CD14-positive monocyte (primary cell): ENCODE data around the gene ANO5. TPM values are rescaled to one million over a fixed set of nuclear protein-coding genes. Genes with fewer than 3 reads are reported as not detected.
A peak's percentile ranks its signal among the peaks of the same experiment; 100 is the strongest.

Experiments
- DNase-seq, 3 donors: peaks; one replicate each; pipeline ENCODE4 v3.0.0-alpha.2; 2011 to 2022
- H2AFZ ChIP-seq: 2 replicates; pipeline ENCODE4 v1.6.0; 2012; ENCODE audit warnings: mild to moderate bottlenecking, low read depth, low read length, inconsistent platforms; ENCODE audit not compliant: insufficient read depth, poor library complexity, severe bottlenecking
- H3K27ac ChIP-seq, 2 donors: 1 replicate in 1 of 2; 2 replicates in 1 of 2; pipeline ENCODE4 v1.5.1; 2012 to 2013; ENCODE audit warnings: low read length in 2 of 2, control low read depth in 1 of 2, inconsistent platforms in 1 of 2, low read depth in 1 of 2, mild to moderate bottlenecking in 1 of 2
- H3K27me3 ChIP-seq, 2 donors: one replicate each; pipeline versions ENCODE4 v1.6.0 to v1.6.1; 2011 to 2013; ENCODE audit warnings: low read length in 2 of 2; ENCODE audit not compliant: control insufficient read depth in 2 of 2, insufficient read depth in 2 of 2
- H3K36me3 ChIP-seq, 2 donors: replicated peaks in 1 of 2; 1 replicate in 1 of 2; 2 replicates in 1 of 2; pipeline versions ENCODE4 v1.5.1 to v1.6.1; 2012 to 2013; ENCODE audit warnings: low read length in 2 of 2, control low read depth in 1 of 2, inconsistent platforms in 1 of 2, mild to moderate bottlenecking in 1 of 2; ENCODE audit not compliant: insufficient read depth in 2 of 2, control insufficient read depth in 1 of 2
- H3K4me1 ChIP-seq, 2 donors: 1 replicate in 1 of 2; 2 replicates in 1 of 2; pipeline versions ENCODE4 v1.5.1 to v1.6.1; 2012 to 2013; ENCODE audit warnings: low read length in 2 of 2, control low read depth in 1 of 2, inconsistent platforms in 1 of 2, mild to moderate bottlenecking in 1 of 2, moderate library complexity in 1 of 2; ENCODE audit not compliant: insufficient read depth in 2 of 2, control insufficient read depth in 1 of 2
- H3K4me2 ChIP-seq: replicated peaks from 2 replicates; pipeline ENCODE3; 2012; ENCODE audit warnings: low read length, moderate library complexity, mild to moderate bottlenecking; ENCODE audit not compliant: poor library complexity, severe bottlenecking; ENCODE audit errors: extremely low read depth
- H3K4me3 ChIP-seq, 3 experiments: fragments of 200-600 bp in 1 of 3; sonication (generic) in 1 of 3; replicated peaks in 1 of 3; 1 replicate in 2 of 3; 2 replicates in 1 of 3; pipeline ENCODE4 v1.5.1; 2011 to 2013; ENCODE audit warnings: low read length in 3 of 3, mild to moderate bottlenecking in 3 of 3, control low read depth in 2 of 3, low read depth in 2 of 3, inconsistent platforms in 1 of 3, moderate library complexity in 1 of 3
- H3K79me2 ChIP-seq: 2 replicates; pipeline ENCODE4 v1.6.0; 2012; ENCODE audit warnings: mild to moderate bottlenecking, control low read depth, inconsistent platforms, low read length, moderate library complexity; ENCODE audit not compliant: insufficient read depth
- H3K9ac ChIP-seq: 2 replicates; pipeline ENCODE4 v1.6.0; 2017; ENCODE audit warnings: low read length, mild to moderate bottlenecking; ENCODE audit not compliant: insufficient read depth, poor library complexity, severe bottlenecking
- H3K9me3 ChIP-seq, 2 donors: replicated peaks in 1 of 2; 1 replicate in 1 of 2; 2 replicates in 1 of 2; pipeline versions ENCODE4 v1.5.1 to v1.6.1; 2012 to 2013; ENCODE audit warnings: low read length in 2 of 2, control low read depth in 1 of 2; ENCODE audit not compliant: control insufficient read depth in 1 of 2, insufficient read depth in 1 of 2
- H4K20me1 ChIP-seq: 2 replicates; pipeline ENCODE4 v1.6.0; 2012; ENCODE audit warnings: mild to moderate bottlenecking, low read length, control low read depth, moderate library complexity; ENCODE audit not compliant: insufficient read depth
- H3K27ac Mint-ChIP-seq, 7 donors: one replicate each; pipeline ENCODE4 v1.8.0; 2020; ENCODE audit warnings: mild to moderate bottlenecking in 7 of 7, mixed read lengths in 7 of 7, moderate library complexity in 6 of 7, inconsistent platforms in 2 of 7
- H3K27me3 Mint-ChIP-seq, 3 donors: one replicate each; pipeline ENCODE4 v1.8.0; 2021 to 2022; ENCODE audit warnings: low read depth in 3 of 3, mild to moderate bottlenecking in 3 of 3, mixed read lengths in 3 of 3, moderate library complexity in 3 of 3, inconsistent platforms in 1 of 3
- H3K36me3 Mint-ChIP-seq, 2 donors: one replicate each; pipeline ENCODE4 v1.8.0; 2020; ENCODE audit warnings: mixed read lengths in 2 of 2, inconsistent platforms in 1 of 2, mild to moderate bottlenecking in 1 of 2
- H3K4me1 Mint-ChIP-seq: one replicate; pipeline ENCODE4 v1.8.0; 2020; ENCODE audit warnings: mild to moderate bottlenecking, mixed read lengths
- H3K4me3 Mint-ChIP-seq, 2 donors: one replicate each; pipeline ENCODE4 v1.8.0; 2020; ENCODE audit warnings: mild to moderate bottlenecking in 2 of 2, mixed read lengths in 2 of 2, moderate library complexity in 1 of 2
- H3K9me3 Mint-ChIP-seq, 7 donors: one replicate each; pipeline ENCODE4 v1.8.0; 2020 to 2022; ENCODE audit warnings: mixed read lengths in 7 of 7, mild to moderate bottlenecking in 6 of 7, moderate library complexity in 6 of 7, inconsistent platforms in 2 of 7
- WGBS: methylation state at CpG from one replicate; pipeline ENCODE4 v1.1.5; 2013; ENCODE audit warnings: missing lambda C conversion rate; ENCODE audit not compliant: insufficient coverage; 5-methylcytosine and 5-hydroxymethylcytosine counted together
- intact Hi-C, 2 donors: fragments of 100-400 bp; cut with micrococcal nuclease; formaldehyde crosslinking; loops; one replicate each; pipeline versions ENCODE4 v1.15.0 to v1.15.1; 2023
- polyA plus RNA-seq, 3 donors: library from polyadenylated mRNA; depleted of rRNA in 1 of 3; unstranded in 2 of 3; stranded (reverse) in 1 of 3; fragments of 300-500 nt in 2 of 3; fragments of >200 nt in 1 of 3; fragmentation: Illumina TruSeq in 2 of 3; gene quantifications; 1 replicate in 2 of 3; 2 replicates in 1 of 3; pipeline ENCODE4 v1.2.3, GENCODE V29; 2012 to 2021
- TF ChIP-seq, protein P1 (sequence below): fragments of 200-600 bp; IDR thresholded peaks from one replicate; pipeline ENCODE4 v1.8.0; 2022; ENCODE audit warnings: antibody characterized with exemption, mild to moderate bottlenecking

The ANO5 gene
- polyA plus RNA-seq, 3 donors = 1.0 to 1.4 (median 1.1) TPM

- Histone ChIP-seq H4K20me1 (no peaks in the 10 kb centered on the region), H3K4me2 (no peak overlapping the region), H3K27me3 (no peaks in the 10 kb centered on the region), H3K27ac (no peak overlapping the region), H3K79me2 (no peaks in the 10 kb centered on the region), H3K9me3 (no peaks in the 10 kb centered on the region), H3K4me3 (no peak overlapping the region), H3K36me3 (no peaks in the 10 kb centered on the region), H3K4me1 (no peaks in the 10 kb centered on the region), H3K9ac (no peak overlapping the region), H2AFZ (no peak overlapping the region)
- Mint-ChIP-seq H3K4me3 (peak overlapping the region in 1 of 2 donors; percentile 12), H3K4me1 (no peaks in the 10 kb centered on the region), H3K9me3 (peaks cover 0 to 3% (median 0%) of the 10 kb centered on the region in 7 donors), H3K27ac (no peak overlapping the region), H3K27me3 (peaks cover 0 to 6% (median 3%) of the 10 kb centered on the region in 3 donors), H3K36me3 (no peaks in the 10 kb centered on the region)
- no peak for DNase-seq
- 96% methylated on average over 15 of the region's 15 CpGs for WGBS
- intact Hi-C loops = no loop called here
- TF ChIP-seq, protein P1, sequence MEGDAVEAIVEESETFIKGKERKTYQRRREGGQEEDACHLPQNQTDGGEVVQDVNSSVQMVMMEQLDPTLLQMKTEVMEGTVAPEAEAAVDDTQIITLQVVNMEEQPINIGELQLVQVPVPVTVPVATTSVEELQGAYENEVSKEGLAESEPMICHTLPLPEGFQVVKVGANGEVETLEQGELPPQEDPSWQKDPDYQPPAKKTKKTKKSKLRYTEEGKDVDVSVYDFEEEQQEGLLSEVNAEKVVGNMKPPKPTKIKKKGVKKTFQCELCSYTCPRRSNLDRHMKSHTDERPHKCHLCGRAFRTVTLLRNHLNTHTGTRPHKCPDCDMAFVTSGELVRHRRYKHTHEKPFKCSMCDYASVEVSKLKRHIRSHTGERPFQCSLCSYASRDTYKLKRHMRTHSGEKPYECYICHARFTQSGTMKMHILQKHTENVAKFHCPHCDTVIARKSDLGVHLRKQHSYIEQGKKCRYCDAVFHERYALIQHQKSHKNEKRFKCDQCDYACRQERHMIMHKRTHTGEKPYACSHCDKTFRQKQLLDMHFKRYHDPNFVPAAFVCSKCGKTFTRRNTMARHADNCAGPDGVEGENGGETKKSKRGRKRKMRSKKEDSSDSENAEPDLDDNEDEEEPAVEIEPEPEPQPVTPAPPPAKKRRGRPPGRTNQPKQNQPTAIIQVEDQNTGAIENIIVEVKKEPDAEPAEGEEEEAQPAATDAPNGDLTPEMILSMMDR = no peak
Measured at GRCh38 chr11:22317656-22318055, 124.8 kb downstream of the ANO5 start.

DNA sequence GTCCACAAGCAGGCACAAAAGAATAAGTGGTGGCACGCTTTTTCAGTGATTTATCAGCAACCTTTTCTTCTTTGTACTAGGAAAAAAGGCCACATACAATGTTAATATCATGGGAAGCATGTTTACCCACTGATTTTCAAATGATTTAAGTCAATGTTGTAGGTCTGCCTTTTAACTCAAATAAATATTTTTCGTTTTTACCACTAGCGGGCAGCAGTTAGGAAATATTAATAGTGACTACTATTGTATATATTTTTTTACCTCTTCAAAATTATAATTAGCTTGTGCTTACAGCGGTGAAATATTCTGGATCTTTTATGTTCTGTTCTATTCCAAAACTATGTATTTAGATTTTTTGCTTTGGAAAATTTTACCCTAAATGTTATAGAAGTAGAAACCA is 138.9 kb downstream of the ANO5 start:
- H3K27ac ChIP-seq = no peak overlapping the region
- no peak for DNase-seq
- no CpG with 5 or more reads among the region's 4 CpGs for WGBS
- no peak overlapping the region for H3K4me2 ChIP-seq
- H3K9me3 ChIP-seq = no peaks in the 10 kb centered on the region
- no peaks in the 10 kb centered on the region for H3K4me1 Mint-ChIP-seq
- peaks cover 5 to 9% (median 6%) of the 10 kb centered on the region in 3 donors for H3K27me3 Mint-ChIP-seq
- no peaks in the 10 kb centered on the region for H3K79me2 ChIP-seq
- no peaks in the 10 kb centered on the region for H3K36me3 ChIP-seq
- intact Hi-C loops = loop anchor here (10.0 kb wide), 2 partner anchors 453 to 463 kb away; no protein-coding TSS in a partner anchor
- no peak overlapping the region for H2AFZ ChIP-seq
- H3K9me3 Mint-ChIP-seq = no peaks in the 10 kb centered on the region
- no peaks in the 10 kb centered on the region for H3K36me3 Mint-ChIP-seq
- no peaks in the 10 kb centered on the region for H4K20me1 ChIP-seq
- no peak overlapping the region for H3K4me3 ChIP-seq
- H3K4me1 ChIP-seq = no peaks in the 10 kb centered on the region
- H3K9ac ChIP-seq = no peak overlapping the region
- H3K27me3 ChIP-seq = peaks cover 4 to 11% of the 10 kb centered on the region in 2 donors
- TF ChIP-seq, protein P1 = no peak
- no peak overlapping the region for H3K27ac Mint-ChIP-seq
- no peak overlapping the region for H3K4me3 Mint-ChIP-seq

Other genes with a start within 250 kb of the ANO5 start
- gene SLC17A6, start 145.3 kb downstream of the ANO5 start, polyA plus RNA-seq = not detected